ENCODE data around the gene TTC22. TPM values are rescaled to one million over a fixed set of nuclear protein-coding genes. Genes with fewer than 3 reads are reported as not detected.

The TTC22 gene
- total RNA-seq, 1 experiment from 2014 or later = 0.59 TPM

GRCh38 chr1:54782156-54782555 is 19.0 kb downstream of the TTC22 start:
- Mint-ChIP-seq H3K9me3 (no peaks in the 10 kb centered on the region), H3K27ac (no peak overlapping the region), H3K4me1 (peaks cover 0 to 6% of the 10 kb centered on the region in 2 experiments; a peak in 1 of 4 replicates), H3K36me3 (ENCODE audit: insufficient read depth in 1 of 3, low read depth in 3 of 3) (no peaks in the 10 kb centered on the region), H3K27me3 (ENCODE audit: low read depth) (peaks cover 59% of the 10 kb centered on the region), H3K4me3 (no peak overlapping the region)
- no peak overlapping the region for H2AFZ ChIP-seq (ENCODE audit: low read length)
- no peak overlapping the region for H3K9ac ChIP-seq (ENCODE audit: extremely low read depth, insufficient read length, low read length)
- no peak for TF ChIP-seq CTCF (conservative IDR thresholded peaks at IDR 0.05)
- no peak overlapping the region for H4K5ac ChIP-seq (ENCODE audit: insufficient read length, low read depth, low read length)
- no peak overlapping the region for H2BK5ac ChIP-seq (ENCODE audit: insufficient read length, low read length)
- H3K79me2 ChIP-seq (ENCODE audit: insufficient read depth, low read length) = no peaks in the 10 kb centered on the region
- H2BK120ac ChIP-seq (ENCODE audit: low read depth, low read length, poor library complexity, severe bottlenecking) = no peak overlapping the region
- no peak overlapping the region for H2BK20ac ChIP-seq (ENCODE audit: low read depth, low read length, poor library complexity, severe bottlenecking)
- no peaks in the 10 kb centered on the region for H3K4me1 ChIP-seq (ENCODE audit: insufficient read depth, low read length)
- no peaks in the 10 kb centered on the region for H3K23me2 ChIP-seq (ENCODE audit: insufficient read length, low read depth, low read length, poor library complexity, severe bottlenecking)
- WGBS (ENCODE audit: extremely low coverage, insufficient read length, low lambda C conversion rate) = no CpG with 5 or more reads among the region's 6 CpGs
- H3K4ac ChIP-seq (ENCODE audit: low read depth, low read length) = no peak overlapping the region
- DNase-seq = no peak
- H4K20me1 ChIP-seq (ENCODE audit: control insufficient read depth, insufficient read depth, insufficient read length) = no peaks in the 10 kb centered on the region
- no peak overlapping the region for H4K8ac ChIP-seq (replicated peaks; ENCODE audit: insufficient read length, low read depth, low read length)
- H3T11ph ChIP-seq (ENCODE audit: low read length) = no peak overlapping the region
- H3K9me3 ChIP-seq (ENCODE audit: control insufficient read depth, low read depth, low read length) = no peaks in the 10 kb centered on the region
- no peak overlapping the region for H3K4me2 ChIP-seq (ENCODE audit: insufficient read depth, insufficient read length, low read length)
- H3K27me3 ChIP-seq (ENCODE audit: insufficient read depth, low read length) = peaks cover 3% of the 10 kb centered on the region; the same call in 1 of the 2 replicates
- no peak overlapping the region for H3K56ac ChIP-seq (ENCODE audit: insufficient read length, low read depth, low read length)
- no peak overlapping the region for H3K27ac ChIP-seq (ENCODE audit: insufficient read length, low read depth, low read length)
- no peak overlapping the region for H2AK5ac ChIP-seq (ENCODE audit: insufficient read length, low read length)
- H2BK12ac ChIP-seq (ENCODE audit: insufficient read length, low read depth, low read length) = no peak overlapping the region
- no peak overlapping the region for H2BK15ac ChIP-seq (ENCODE audit: low read depth, low read length)
- H3K14ac ChIP-seq (ENCODE audit: insufficient read depth, low read length) = no peak overlapping the region
- no peak overlapping the region for H3K23ac ChIP-seq (ENCODE audit: insufficient read length, low read depth, low read length)
- H3K18ac ChIP-seq (ENCODE audit: insufficient read length, low read depth, low read length) = no peak overlapping the region
- no peak overlapping the region for H4K91ac ChIP-seq (ENCODE audit: insufficient read length, low read depth, low read length)
- H3K79me1 ChIP-seq (ENCODE audit: insufficient read depth, low read depth, low read length, poor library complexity, severe bottlenecking) = no peaks in the 10 kb centered on the region
